ENCODE measurements around the gene PYROXD2.
"Not testable (repeated sequence)": the region's sequence is repeated elsewhere in the genome, so short reads cannot be mapped to it uniquely, and the experiment has no call there.

PYROXD2 gene

GRCh38 chr10:98365406-98366061 is 49.4 kb downstream of the PYROXD2 start:
- DNase-seq (ENCODE audit: low read depth), result no peak

GRCh38 chr10:98364432-98365102 is 50.4 kb downstream of the PYROXD2 start:
- no peak for DNase-seq (ENCODE audit: low read depth)

GRCh38 chr10:98363220-98363619 is 51.8 kb downstream of the PYROXD2 start:
- DNase-seq (ENCODE audit: low read depth), result no peak

GRCh38 chr10:98361131-98362025 is 53.6 kb downstream of the PYROXD2 start:
- DNase-seq (ENCODE audit: low read depth), result no peak

GRCh38 chr10:98357194-98357822 is 57.7 kb downstream of the PYROXD2 start:
- DNase-seq (ENCODE audit: low read depth), result no peak

GRCh38 chr10:98354491-98354890 is 60.5 kb downstream of the PYROXD2 start:
- no peak for DNase-seq (ENCODE audit: low read depth)

- no peak for DNase-seq (ENCODE audit: low read depth)
Measured at GRCh38 chr10:98353170-98353569, 61.8 kb downstream of the PYROXD2 start.

GRCh38 chr10:98351831-98352402 is 63.1 kb downstream of the PYROXD2 start:
- no peak for DNase-seq (ENCODE audit: low read depth)

- no peak for DNase-seq (ENCODE audit: low read depth)
Measured at GRCh38 chr10:98349508-98349922, 65.5 kb downstream of the PYROXD2 start.

GRCh38 chr10:98346847-98347246 is 68.1 kb downstream of the PYROXD2 start:
- no peak for DNase-seq (ENCODE audit: low read depth)

- DNase-seq (ENCODE audit: low read depth), result no peak
Measured at GRCh38 chr10:98344589-98345038, 70.4 kb downstream of the PYROXD2 start.

- not testable (repeated sequence) for DNase-seq (ENCODE audit: low read depth)
Measured at GRCh38 chr10:98341701-98342100, 73.3 kb downstream of the PYROXD2 start.

- DNase-seq (ENCODE audit: low read depth), result no peak
Measured at GRCh38 chr10:98340940-98341310, 74.1 kb downstream of the PYROXD2 start.

- no peak for DNase-seq (ENCODE audit: low read depth)
Measured at GRCh38 chr10:98340261-98340939, 74.6 kb downstream of the PYROXD2 start.

GRCh38 chr10:98339799-98340198 is 75.2 kb downstream of the PYROXD2 start:
- no peak for DNase-seq (ENCODE audit: low read depth)

- DNase-seq (ENCODE audit: low read depth), result no peak
Measured at GRCh38 chr10:98338896-98339295, 76.1 kb downstream of the PYROXD2 start.

- no peak for DNase-seq (ENCODE audit: low read depth)
Measured at GRCh38 chr10:98338318-98338717, 76.7 kb downstream of the PYROXD2 start.

GRCh38 chr10:98337484-98337883 is 77.5 kb downstream of the PYROXD2 start:
- DNase-seq (ENCODE audit: low read depth), result no peak
